HCT116 (cell line): ENCODE results near the gene FBXL16. TPM values are rescaled to one million over a fixed set of nuclear protein-coding genes. Genes with fewer than 3 reads are reported as not detected.

Source experiments
- ATAC-seq: fragments of 200-7000 bp; cut with Tn5 transposase; 2 replicates; pipeline ENCODE4 v1.9.1; 2020; ENCODE audit warnings: mild to moderate bottlenecking, moderate library complexity
- BruUV-seq: library from RNA; stranded (reverse); fragments of 400-500 nt; replicated peaks from 2 replicates; lab custom pipeline; 2021; lab: Mats Ljungman, UMichigan
- CTCF ChIA-PET: fragments of 300-600 bp; sonication (Branson Sonifier 250); formaldehyde crosslinking; loops from one replicate; lab custom pipeline; 2021; ENCODE audit warnings: antibody characterized with exemption; lab: Charles Lee
- POLR2A ChIA-PET: fragments of 300-600, 350-600 bp; sonication (Branson Sonifier 250); formaldehyde crosslinking; loops from one replicate; lab custom pipeline; 2021; ENCODE audit warnings: antibody characterized with exemption; lab: Charles Lee
- RAD21 ChIA-PET, 2 experiments: fragments of 300-600 bp; sonication (Branson Sonifier 250); formaldehyde crosslinking; loops; one replicate each; lab custom pipeline; 2023; ENCODE audit warnings: low total read pairs in 2 of 2; ENCODE audit not compliant: uncharacterized antibody in 2 of 2, unreplicated experiment in 2 of 2, low non-redundant PET in 1 of 2; lab: Charles Lee
- DNase-seq: peaks from one replicate; pipeline ENCODE4 v3.0.0-alpha.2; 2010; ENCODE audit warnings: low read depth, low spot score
- H2AFZ ChIP-seq: fragments of 200-600 bp; shearing (Covaris generic), sonication (generic); 2 replicates; pipeline ENCODE4 v1.6.1; 2017; ENCODE audit warnings: low read depth, mixed run types, mixed read lengths, antibody characterized with exemption, low read length; ENCODE audit not compliant: poor library complexity, severe bottlenecking
- H3K27ac ChIP-seq: 2 replicates; pipeline ENCODE4 v1.5.1; 2012; ENCODE audit warnings: low read depth, low read length
- H3K27me3 ChIP-seq: fragments of 200-600 bp; sonication (generic); 2 replicates; pipeline ENCODE4 v1.6.1; 2016; ENCODE audit warnings: mixed run types, low read length, mixed read lengths; ENCODE audit not compliant: insufficient read depth
- H3K36me3 ChIP-seq, 2 experiments: fragments of 200-500 bp in 1 of 2; fragments of 200-600 bp in 1 of 2; sonication (Bioruptor generic) in 1 of 2; sonication (generic) in 1 of 2; 2 replicates each; pipeline versions ENCODE4 v1.5.1 to v1.6.1; 2014 to 2016; ENCODE audit warnings: low read length in 2 of 2, inconsistent platforms in 1 of 2, mixed read lengths in 1 of 2, mixed run types in 1 of 2; ENCODE audit not compliant: insufficient read depth in 2 of 2, control insufficient read depth in 1 of 2
- H3K4me1 ChIP-seq, 2 experiments: fragments of 200-600 bp in 1 of 2; sonication (generic) in 1 of 2; 2 replicates each; pipeline versions ENCODE4 v1.5.1 to v1.6.1; 2012 to 2017; ENCODE audit warnings: low read length in 2 of 2, inconsistent platforms in 1 of 2, mild to moderate bottlenecking in 1 of 2, mixed read lengths in 1 of 2, mixed run types in 1 of 2, moderate library complexity in 1 of 2; ENCODE audit not compliant: insufficient read depth in 2 of 2, control insufficient read depth in 1 of 2
- H3K4me2 ChIP-seq: fragments of 200-600 bp; sonication (generic); 2 replicates; pipeline ENCODE4 v1.6.1; 2017; ENCODE audit warnings: mixed run types, low read length, mixed read lengths
- H3K4me3 ChIP-seq, 2 experiments: fragments of 200-600 bp in 1 of 2; sonication (generic) in 1 of 2; replicated peaks in 1 of 2; 2 replicates each; pipeline ENCODE4 v1.5.1; 2011 to 2016; ENCODE audit warnings: low read length in 2 of 2, control low read depth in 1 of 2, low read depth in 1 of 2, mild to moderate bottlenecking in 1 of 2, mixed read lengths in 1 of 2, mixed run types in 1 of 2
- H3K79me2 ChIP-seq: fragments of 200-600 bp; sonication (generic); 2 replicates; pipeline ENCODE4 v1.6.1; 2017; ENCODE audit warnings: mild to moderate bottlenecking, mixed run types, low read length, moderate library complexity, mixed read lengths; ENCODE audit not compliant: insufficient read depth
- H3K9ac ChIP-seq: fragments of 200-600 bp; sonication (generic); 2 replicates; pipeline ENCODE4 v1.6.1; 2016; ENCODE audit warnings: low read length, mixed read lengths
- H3K9me2 ChIP-seq: fragments of 200-600 bp; sonication (generic), shearing (Covaris generic); 2 replicates; pipeline ENCODE4 v1.6.1; 2017; ENCODE audit warnings: mixed run types, mild to moderate bottlenecking, moderate library complexity; ENCODE audit not compliant: insufficient read depth
- H3K9me3 ChIP-seq, 2 experiments: fragments of 200-500 bp in 1 of 2; fragments of 200-600 bp in 1 of 2; sonication (Bioruptor generic) in 1 of 2; sonication (generic) in 1 of 2; 2 replicates each; pipeline ENCODE4 v1.6.1; 2014 to 2017; ENCODE audit warnings: low read length in 2 of 2, mixed read lengths in 2 of 2, inconsistent platforms in 1 of 2, low read depth in 1 of 2, mild to moderate bottlenecking in 1 of 2, mixed run types in 1 of 2, moderate library complexity in 1 of 2; ENCODE audit not compliant: control insufficient read depth in 1 of 2, insufficient read depth in 1 of 2
- H4K20me1 ChIP-seq: fragments of 200-600 bp; sonication (generic), shearing (Covaris generic); 2 replicates; pipeline ENCODE4 v1.6.1; 2017; ENCODE audit warnings: mixed run types, mild to moderate bottlenecking, moderate library complexity; ENCODE audit not compliant: insufficient read depth
- CBX3 ChIP-seq: IDR thresholded peaks from 2 replicates; pipeline ENCODE4 v1.6.1; 2012; ENCODE audit warnings: low read depth
- CEBPB ChIP-seq: IDR thresholded peaks from 2 replicates; pipeline ENCODE4 v1.6.1; 2012; ENCODE audit warnings: low read depth
- EZH2 ChIP-seq: fragments of 200-600 bp; sonication (generic); IDR thresholded peaks from 2 replicates; pipeline ENCODE4 v1.6.1; 2017; ENCODE audit warnings: antibody characterized with exemption, mixed run types
- JUND ChIP-seq: IDR thresholded peaks from 2 replicates; pipeline ENCODE4 v1.6.1; 2012
- RAD21 ChIP-seq: IDR thresholded peaks from 2 replicates; pipeline ENCODE4 v1.6.1; 2012; ENCODE audit warnings: low read depth, mild to moderate bottlenecking
- SIN3A ChIP-seq: IDR thresholded peaks from 2 replicates; pipeline ENCODE4 v1.6.1; 2012; ENCODE audit warnings: low read depth
- SP1 ChIP-seq: IDR thresholded peaks from 2 replicates; pipeline ENCODE4 v1.6.1; 2012; ENCODE audit warnings: low read depth
- ZFX ChIP-seq: fragments of 450-650 bp; IDR thresholded peaks from 2 replicates; pipeline ENCODE4 v1.6.1; 2017
- ZNF274 ChIP-seq: fragments of 200-500 bp; sonication (Bioruptor generic); IDR thresholded peaks from 2 replicates; pipeline ENCODE4 v1.6.1; 2014; ENCODE audit warnings: mild to moderate bottlenecking, low read depth, low read length, inconsistent platforms
- intact Hi-C: fragments of 100-400 bp; cut with micrococcal nuclease; formaldehyde crosslinking; loops from 2 replicates; pipeline ENCODE4 v1.10.0; 2022
- total RNA-seq: library from RNA; stranded (reverse); gene quantifications from one replicate; pipeline ENCODE4 v1.2.1, GENCODE V29; 2021; ENCODE audit not compliant: unreplicated experiment
- TF ChIP-seq, protein P1 (sequence below), 3 experiments: fragments of 200-600 bp in 1 of 3; sonication (generic) in 1 of 3; IDR thresholded peaks in 2 of 3; conservative IDR thresholded peaks in 1 of 3; 2 replicates each; pipeline ENCODE4 v1.5.1; 2012 to 2017; ENCODE audit warnings: low read depth in 2 of 3, low read length in 2 of 3, antibody characterized with exemption in 1 of 3, borderline replicate concordance in 1 of 3, control low read depth in 1 of 3, mild to moderate bottlenecking in 1 of 3, mixed read lengths in 1 of 3, mixed run types in 1 of 3, moderate library complexity in 1 of 3; ENCODE audit not compliant: insufficient read depth in 1 of 3

FBXL16 gene
- total RNA-seq, 1 experiment from 2014 or later: 49.7 TPM

DNA sequence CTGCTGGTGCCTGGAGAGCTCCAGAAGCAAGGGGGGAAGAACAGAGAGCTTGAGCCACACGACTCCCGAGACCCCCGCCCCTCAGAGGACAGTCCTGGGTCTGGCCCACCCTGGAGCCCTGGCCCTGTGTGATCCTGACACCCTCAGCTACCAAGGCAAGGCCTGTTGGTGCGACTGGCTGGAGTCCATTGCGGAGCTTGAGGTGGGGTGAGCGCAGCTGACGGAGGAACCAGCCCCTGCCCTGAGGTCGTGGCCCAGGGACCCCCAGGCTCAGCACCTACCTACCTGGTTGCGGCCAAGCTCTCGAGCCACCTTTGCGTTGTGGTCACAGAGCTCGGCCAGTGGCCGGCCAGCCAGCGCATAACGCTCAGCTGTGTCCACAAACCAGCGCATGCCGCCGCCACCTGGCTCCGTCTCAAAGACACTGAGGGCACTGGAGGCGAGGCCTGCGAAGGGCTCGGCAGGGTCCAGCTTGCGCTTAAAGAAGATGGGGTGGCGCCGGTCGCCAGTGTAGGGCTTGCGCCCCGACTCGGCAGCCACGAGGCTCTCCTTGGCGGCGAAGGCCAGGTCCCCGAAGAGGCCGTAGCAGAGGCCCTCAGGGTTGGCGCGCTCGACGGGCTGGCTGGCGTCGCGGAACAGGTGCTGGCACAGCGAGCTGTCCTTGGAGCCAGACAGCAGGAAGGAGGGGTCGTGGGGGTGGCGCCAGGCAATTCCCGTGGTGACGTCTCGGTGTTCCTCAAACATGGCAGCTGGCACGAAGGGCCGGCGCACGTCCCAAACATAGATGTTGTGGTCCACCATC lies 18.9 kb downstream of the FBXL16 start:
- Histone ChIP-seq H3K27me3 (no peaks in the 10 kb centered on the region), H3K36me3 (peaks cover 0 to 26% of the 10 kb centered on the region in 2 experiments; a peak in 2 of 4 replicates), H3K4me1 (peaks cover 21 to 59% of the 10 kb centered on the region in 2 experiments), H3K79me2 (peaks cover 42% of the 10 kb centered on the region), H4K20me1 (no peaks in the 10 kb centered on the region), H3K9me3 (no peaks in the 10 kb centered on the region), H3K9me2 (no peaks in the 10 kb centered on the region), H3K9ac (no peak overlapping the region), H3K27ac (peak overlapping the region; percentile 0; the same call in 1 of the 2 replicates), H2AFZ (no peak overlapping the region), H3K4me3 (no peak overlapping the region), H3K4me2 (0 out of 2 replicates have a peak overlapping the region, but pooled peaks have one; percentile 97)
- ATAC-seq: no peak
- intact Hi-C loops: no loop called here
- ChIA-PET RAD21 (no interaction called here), POLR2A (no interaction called here), CTCF (interaction anchor here (0.9 to 1.4 kb wide), 2 partner anchors 9 to 417 kb away, joined by 3 to 6 read pairs; no protein-coding TSS in a partner anchor)
- DNase-seq: no peak
- no peak for TF ChIP-seq RAD21
- no peak for TF ChIP-seq SP1
- TF ChIP-seq CBX3: no peak
- no peak for TF ChIP-seq ZFX
- TF ChIP-seq, protein P1, sequence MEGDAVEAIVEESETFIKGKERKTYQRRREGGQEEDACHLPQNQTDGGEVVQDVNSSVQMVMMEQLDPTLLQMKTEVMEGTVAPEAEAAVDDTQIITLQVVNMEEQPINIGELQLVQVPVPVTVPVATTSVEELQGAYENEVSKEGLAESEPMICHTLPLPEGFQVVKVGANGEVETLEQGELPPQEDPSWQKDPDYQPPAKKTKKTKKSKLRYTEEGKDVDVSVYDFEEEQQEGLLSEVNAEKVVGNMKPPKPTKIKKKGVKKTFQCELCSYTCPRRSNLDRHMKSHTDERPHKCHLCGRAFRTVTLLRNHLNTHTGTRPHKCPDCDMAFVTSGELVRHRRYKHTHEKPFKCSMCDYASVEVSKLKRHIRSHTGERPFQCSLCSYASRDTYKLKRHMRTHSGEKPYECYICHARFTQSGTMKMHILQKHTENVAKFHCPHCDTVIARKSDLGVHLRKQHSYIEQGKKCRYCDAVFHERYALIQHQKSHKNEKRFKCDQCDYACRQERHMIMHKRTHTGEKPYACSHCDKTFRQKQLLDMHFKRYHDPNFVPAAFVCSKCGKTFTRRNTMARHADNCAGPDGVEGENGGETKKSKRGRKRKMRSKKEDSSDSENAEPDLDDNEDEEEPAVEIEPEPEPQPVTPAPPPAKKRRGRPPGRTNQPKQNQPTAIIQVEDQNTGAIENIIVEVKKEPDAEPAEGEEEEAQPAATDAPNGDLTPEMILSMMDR (IDR thresholded peaks at IDR 0.05 in 2 of 3, conservative IDR thresholded peaks at IDR 0.05 in 1 of 3; ENCODE audit: borderline replicate concordance in 1 of 3, insufficient read depth in 1 of 3, low read depth in 2 of 3, low read length in 2 of 3): no peak
- no peak for TF ChIP-seq ZNF274
- TF ChIP-seq SIN3A: no peak
- TF ChIP-seq EZH2: no peak
- no peak for TF ChIP-seq CEBPB
- no peak for TF ChIP-seq JUND
- no TSS peak for BruUV-seq
